Natural killer cell treated with Interleukin-12 subunit alpha and Interleukin-12 subunit beta and Interleukin-15 and Interleukin-18, amount 100 ng/mL, for 72 hours (primary cell): ENCODE data around the gene LGR4. TPM values are rescaled to one million over a fixed set of nuclear protein-coding genes. Genes with fewer than 3 reads are reported as not detected.

Source experiments
- ATAC-seq, 2 donors: fragments of 150-1000 bp; cut with Tn5 transposase in 1 of 2; sonication (Bioruptor Pico), chemical (Tn5 transposase) in 1 of 2; 2 replicates each; pipeline ENCODE4 v1.10.0; 2021
- DNase-seq: peaks from one replicate; pipeline ENCODE4 v3.0.0; 2022; ENCODE audit warnings: low spot score
- H3K27ac Mint-ChIP-seq, 2 donors: 1 replicate in 1 of 2; 2 replicates in 1 of 2; pipeline ENCODE4 v1.8.0; 2022; ENCODE audit warnings: mixed read lengths in 2 of 2, mild to moderate bottlenecking in 1 of 2, moderate library complexity in 1 of 2
- H3K27me3 Mint-ChIP-seq, 2 donors: 1 replicate in 1 of 2; 2 replicates in 1 of 2; pipeline ENCODE4 v1.8.0; 2022; ENCODE audit warnings: mixed read lengths in 2 of 2
- H3K36me3 Mint-ChIP-seq: one replicate; pipeline ENCODE4 v1.8.0; 2022; ENCODE audit warnings: mixed read lengths
- H3K4me1 Mint-ChIP-seq, 2 donors: 1 replicate in 1 of 2; 2 replicates in 1 of 2; pipeline ENCODE4 v1.8.0; 2022; ENCODE audit warnings: low read depth in 2 of 2, mixed read lengths in 2 of 2, mild to moderate bottlenecking in 1 of 2
- H3K4me3 Mint-ChIP-seq: one replicate; pipeline ENCODE4 v1.8.0; 2022; ENCODE audit warnings: mixed read lengths
- H3K9me3 Mint-ChIP-seq: 2 replicates; pipeline ENCODE4 v1.8.0; 2022; ENCODE audit warnings: mixed read lengths
- total RNA-seq, 2 donors: library from RNA; stranded (reverse); gene quantifications; one replicate each; pipeline ENCODE4 v1.2.3, GENCODE V29; 2022

LGR4 gene
- total RNA-seq, 2 donors from 2014 or later: 0.05 TPM; not detected in 1

DNA sequence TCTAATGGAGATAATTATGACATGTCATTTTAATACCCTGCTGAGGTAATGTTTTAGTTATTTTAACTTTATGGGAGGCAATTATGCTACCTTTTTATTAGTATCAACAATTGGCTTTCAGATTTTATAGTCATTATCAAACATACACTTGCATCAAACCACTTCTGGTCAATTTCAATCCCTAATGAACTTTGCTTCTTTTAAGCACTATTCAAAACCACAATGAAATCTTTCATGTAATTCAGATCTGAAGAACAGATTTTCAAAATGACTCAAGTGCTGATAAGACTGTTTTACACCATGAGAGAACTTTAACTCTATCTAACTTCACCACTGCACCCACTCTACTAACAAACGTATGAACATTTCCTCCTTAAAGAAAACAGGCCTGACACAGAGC lies 83.7 kb downstream of the LGR4 start:
- H3K36me3 Mint-ChIP-seq: no peaks in the 10 kb centered on the region
- H3K27me3 Mint-ChIP-seq: peaks cover 3 to 9% of the 10 kb centered on the region in 2 donors
- H3K4me1 Mint-ChIP-seq: no peaks in the 10 kb centered on the region
- ATAC-seq: no peak
- H3K4me3 Mint-ChIP-seq: no peak overlapping the region
- H3K9me3 Mint-ChIP-seq: no peaks in the 10 kb centered on the region
- DNase-seq: no peak
- no peak overlapping the region for H3K27ac Mint-ChIP-seq

DNA sequence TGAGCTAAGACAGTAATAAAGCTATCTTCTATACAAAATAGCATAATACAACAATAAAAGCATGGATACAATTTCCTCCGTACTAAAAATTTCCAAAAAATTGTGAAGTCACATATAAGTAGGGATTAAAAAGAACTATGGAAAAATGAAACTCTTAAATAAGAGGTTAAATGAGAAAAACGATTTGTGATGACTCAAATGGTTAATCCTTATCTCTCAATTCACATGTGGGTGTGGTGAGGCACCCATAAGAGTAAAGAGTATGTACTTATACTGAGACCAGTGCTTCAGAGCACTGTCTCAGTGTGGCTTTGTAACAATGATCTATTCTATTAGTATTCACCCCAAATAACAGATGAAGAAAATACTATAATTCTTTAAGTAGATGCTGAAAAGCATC lies 84.6 kb downstream of the LGR4 start:
- Mint-ChIP-seq H3K27ac (no peak overlapping the region), H3K4me3 (no peak overlapping the region), H3K27me3 (peaks cover 3 to 9% of the 10 kb centered on the region in 2 donors), H3K9me3 (no peaks in the 10 kb centered on the region), H3K4me1 (no peaks in the 10 kb centered on the region), H3K36me3 (no peaks in the 10 kb centered on the region)
- no peak for ATAC-seq
- no peak for DNase-seq

DNA sequence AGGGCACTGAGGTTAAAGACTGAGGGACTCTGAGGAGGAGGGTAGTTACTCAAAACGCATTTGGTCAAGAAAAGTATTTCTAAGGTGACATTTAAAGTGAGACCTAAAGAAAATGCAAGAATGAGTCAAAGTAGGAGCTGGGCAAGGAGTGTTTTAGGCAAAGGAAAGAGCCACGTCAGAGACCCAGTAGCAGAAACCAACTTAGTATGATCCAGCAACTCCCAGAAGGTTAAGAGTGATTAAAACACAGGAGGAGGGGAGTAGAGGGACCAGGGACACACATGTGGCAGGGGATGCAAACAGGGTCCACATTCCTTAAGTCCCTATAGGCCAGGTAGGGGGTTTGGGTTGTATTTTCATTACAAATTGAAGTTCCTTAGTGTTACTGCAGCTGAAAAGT lies 85.2 kb downstream of the LGR4 start:
- ATAC-seq (peak in 1 of 2 donors; percentile 27), DNase-seq (no peak)
- Mint-ChIP-seq H3K27ac (no peak overlapping the region), H3K27me3 (peaks cover 3 to 9% of the 10 kb centered on the region in 2 donors), H3K9me3 (no peaks in the 10 kb centered on the region), H3K4me1 (no peaks in the 10 kb centered on the region), H3K4me3 (no peak overlapping the region), H3K36me3 (no peaks in the 10 kb centered on the region)

DNA sequence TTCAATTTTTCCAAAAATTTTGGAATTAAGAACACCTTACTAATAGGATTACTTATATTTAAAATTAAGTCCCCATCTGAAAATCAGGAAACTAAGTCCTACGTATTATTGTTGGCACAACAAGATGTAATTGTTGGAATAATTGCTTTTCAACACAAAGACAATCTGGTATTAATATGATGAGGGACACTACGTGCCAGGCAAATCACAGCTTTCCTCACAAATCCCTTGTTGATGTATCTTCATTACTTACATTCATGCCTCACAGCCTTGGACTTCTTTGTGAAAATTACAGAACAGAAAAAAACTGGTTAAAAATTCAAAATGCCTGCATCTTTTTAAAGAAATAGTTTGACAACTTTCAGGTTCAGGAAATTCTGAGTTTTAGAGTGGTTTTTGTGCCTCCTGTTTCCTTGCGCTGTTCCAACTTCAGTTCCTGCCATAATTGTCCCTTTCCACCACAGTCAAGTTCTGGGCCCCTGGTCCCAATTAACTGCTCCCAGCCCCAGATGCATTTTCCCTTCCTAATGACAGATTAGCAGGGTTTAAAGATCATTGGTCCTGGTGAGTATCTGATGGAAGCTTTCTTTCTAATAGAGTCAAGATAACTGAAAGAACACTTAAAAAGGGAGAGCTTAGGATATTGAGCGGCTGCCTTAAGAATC lies 86.3 kb downstream of the LGR4 start:
- DNase-seq: no peak
- no peaks in the 10 kb centered on the region for H3K9me3 Mint-ChIP-seq
- no peak for ATAC-seq
- no peaks in the 10 kb centered on the region for H3K4me1 Mint-ChIP-seq
- H3K4me3 Mint-ChIP-seq: no peak overlapping the region
- no peaks in the 10 kb centered on the region for H3K36me3 Mint-ChIP-seq
- H3K27me3 Mint-ChIP-seq: peaks cover 3 to 9% of the 10 kb centered on the region in 2 donors
- no peak overlapping the region for H3K27ac Mint-ChIP-seq

DNA sequence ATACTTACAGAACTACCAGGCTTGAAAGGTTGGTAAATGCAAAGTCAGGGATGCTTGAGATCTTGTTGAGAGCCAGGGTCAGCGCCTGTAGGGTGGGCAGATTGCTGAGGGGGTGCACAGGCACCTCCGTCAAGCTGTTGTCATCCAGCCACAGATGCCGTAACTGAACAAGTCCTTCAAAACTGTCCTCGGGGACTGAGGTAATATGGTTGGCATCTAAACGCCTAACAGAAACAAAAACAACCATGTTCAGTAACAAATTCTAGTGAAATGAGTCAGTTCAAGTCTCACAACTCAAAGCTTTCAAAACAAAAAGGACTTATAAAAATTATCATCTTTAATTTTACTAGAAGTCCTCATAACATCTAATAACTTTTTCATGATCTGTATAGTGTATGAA lies 87.3 kb downstream of the LGR4 start:
- DNase-seq: no peak
- no peak overlapping the region for H3K27ac Mint-ChIP-seq

DNA sequence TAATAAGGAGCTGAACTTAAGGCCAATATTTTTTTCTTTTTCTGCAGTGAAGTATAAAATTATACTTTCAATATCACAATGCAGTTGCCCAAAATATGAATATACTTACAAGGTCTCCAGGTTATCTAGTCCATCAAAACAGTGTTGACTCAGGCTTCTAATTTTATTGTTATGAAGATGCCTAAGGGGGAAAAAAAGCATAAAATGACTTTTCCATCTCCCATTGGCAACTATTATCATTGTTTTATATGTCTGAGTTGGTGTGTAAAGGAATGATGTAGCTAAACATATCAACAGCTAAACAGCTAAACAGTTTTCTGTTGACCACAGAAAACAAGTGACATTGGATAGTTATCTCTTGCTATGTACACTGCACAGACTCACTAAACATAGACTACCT lies 88.4 kb downstream of the LGR4 start:
- Mint-ChIP-seq H3K36me3 (no peaks in the 10 kb centered on the region), H3K9me3 (no peaks in the 10 kb centered on the region), H3K4me1 (no peaks in the 10 kb centered on the region), H3K27ac (no peak overlapping the region), H3K27me3 (peaks cover 7 to 19% of the 10 kb centered on the region in 2 donors), H3K4me3 (no peak overlapping the region)
- no peak for DNase-seq
- ATAC-seq: no peak

More for the DNA sequence above, 87.3 kb downstream of the LGR4 start:
- Mint-ChIP-seq H3K27me3 (peaks cover 3 to 9% of the 10 kb centered on the region in 2 donors), H3K9me3 (no peaks in the 10 kb centered on the region), H3K4me1 (no peaks in the 10 kb centered on the region), H3K36me3 (no peaks in the 10 kb centered on the region), H3K4me3 (no peak overlapping the region)
- ATAC-seq: no peak

DNA sequence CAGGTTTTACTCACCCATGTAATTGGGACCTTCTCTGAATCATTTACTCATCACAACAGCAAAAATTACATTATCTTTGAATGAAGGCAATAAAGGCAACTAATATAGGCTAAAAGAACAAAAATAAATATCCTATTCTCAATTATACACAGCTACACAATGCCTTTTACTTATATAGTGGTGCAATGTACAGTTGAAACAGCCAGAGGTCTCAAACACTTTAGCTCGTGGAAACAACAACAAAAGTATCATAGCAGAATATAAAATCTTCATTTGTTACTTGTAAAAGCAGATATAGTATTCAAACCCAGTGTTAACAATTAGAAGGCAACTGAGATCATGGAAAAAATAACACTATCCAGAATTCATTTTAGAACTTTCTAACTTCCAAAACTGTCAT lies 88.9 kb downstream of the LGR4 start:
- Mint-ChIP-seq H3K4me1 (no peaks in the 10 kb centered on the region), H3K27me3 (peaks cover 10 to 19% of the 10 kb centered on the region in 2 donors), H3K4me3 (no peak overlapping the region), H3K36me3 (no peaks in the 10 kb centered on the region), H3K27ac (no peak overlapping the region), H3K9me3 (no peaks in the 10 kb centered on the region)
- no peak for DNase-seq
- ATAC-seq: no peak

DNA sequence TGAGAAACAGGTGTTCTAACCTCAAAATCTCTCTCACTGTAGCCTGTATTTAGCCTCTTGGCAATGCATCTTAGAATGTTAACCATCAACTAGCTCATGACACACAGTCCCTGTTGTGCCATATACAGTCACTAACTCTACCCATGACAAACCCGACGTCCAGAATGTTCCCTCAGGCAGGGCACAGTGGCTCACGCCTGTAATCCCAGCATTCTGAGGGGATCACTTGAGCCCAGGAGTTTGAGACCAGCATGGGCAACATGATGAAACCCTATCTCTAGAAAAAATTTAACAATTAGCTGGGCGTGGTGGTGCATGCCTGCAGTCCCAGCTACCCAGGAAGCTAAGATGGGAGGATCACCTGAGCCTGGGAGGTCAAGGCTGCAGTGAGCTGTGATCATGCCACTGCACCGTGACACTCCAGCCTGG lies 91.3 kb downstream of the LGR4 start:
- no peak overlapping the region for H3K4me3 Mint-ChIP-seq
- DNase-seq (no peak), ATAC-seq (no peak)
- H3K27ac Mint-ChIP-seq: no peak overlapping the region
- peaks cover 10 to 18% of the 10 kb centered on the region in 2 donors for H3K27me3 Mint-ChIP-seq
- H3K4me1 Mint-ChIP-seq: no peaks in the 10 kb centered on the region
- H3K36me3 Mint-ChIP-seq: no peaks in the 10 kb centered on the region
- H3K9me3 Mint-ChIP-seq: no peaks in the 10 kb centered on the region

DNA sequence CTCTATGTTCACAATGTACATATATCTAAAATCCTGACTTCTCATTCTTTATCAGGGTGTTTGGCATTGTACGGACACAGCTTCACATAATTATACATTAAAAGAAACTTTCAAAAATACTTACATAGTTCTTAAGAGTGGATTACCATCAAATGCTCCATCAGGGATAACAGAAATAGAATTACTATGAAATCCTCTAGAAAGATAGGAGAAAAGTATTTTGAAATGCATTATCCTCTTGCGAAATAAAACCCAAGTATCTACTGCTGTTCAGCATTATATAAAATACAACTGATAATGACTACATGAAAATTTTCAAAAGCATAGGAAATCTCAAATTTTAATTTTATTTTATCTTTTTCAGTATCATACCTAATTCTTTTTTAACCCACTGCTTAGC lies 91.8 kb downstream of the LGR4 start:
- H3K4me3 Mint-ChIP-seq: no peak overlapping the region
- no peak overlapping the region for H3K27ac Mint-ChIP-seq
- no peak for DNase-seq
- ATAC-seq: no peak
- H3K27me3 Mint-ChIP-seq: peaks cover 12 to 23% of the 10 kb centered on the region in 2 donors
- H3K36me3 Mint-ChIP-seq: no peaks in the 10 kb centered on the region
- no peaks in the 10 kb centered on the region for H3K9me3 Mint-ChIP-seq
- no peaks in the 10 kb centered on the region for H3K4me1 Mint-ChIP-seq

DNA sequence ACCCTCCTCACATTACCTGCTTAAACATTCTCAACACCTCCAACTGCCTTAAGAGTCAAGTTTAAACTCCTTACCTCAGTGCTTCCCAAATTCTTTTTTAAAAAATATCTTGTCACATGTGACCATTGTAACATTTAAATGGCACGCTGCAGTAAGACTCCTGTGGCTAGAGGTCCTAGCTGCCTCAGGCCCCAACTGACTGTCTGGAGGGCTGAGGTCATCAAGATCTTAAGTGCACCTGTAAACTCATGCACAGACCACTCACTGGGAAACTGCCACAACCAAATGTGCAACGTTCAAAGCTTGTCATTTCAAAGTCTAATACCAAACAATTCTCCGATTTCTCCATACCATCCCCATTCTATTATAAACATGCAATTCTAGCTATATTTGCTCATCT lies 93.1 kb downstream of the LGR4 start:
- H3K4me1 Mint-ChIP-seq: no peaks in the 10 kb centered on the region
- peaks cover 12 to 23% of the 10 kb centered on the region in 2 donors for H3K27me3 Mint-ChIP-seq
- H3K4me3 Mint-ChIP-seq: no peak overlapping the region
- ATAC-seq (no peak), DNase-seq (no peak)
- H3K27ac Mint-ChIP-seq: no peak overlapping the region
- no peaks in the 10 kb centered on the region for H3K9me3 Mint-ChIP-seq
- H3K36me3 Mint-ChIP-seq: no peaks in the 10 kb centered on the region

DNA sequence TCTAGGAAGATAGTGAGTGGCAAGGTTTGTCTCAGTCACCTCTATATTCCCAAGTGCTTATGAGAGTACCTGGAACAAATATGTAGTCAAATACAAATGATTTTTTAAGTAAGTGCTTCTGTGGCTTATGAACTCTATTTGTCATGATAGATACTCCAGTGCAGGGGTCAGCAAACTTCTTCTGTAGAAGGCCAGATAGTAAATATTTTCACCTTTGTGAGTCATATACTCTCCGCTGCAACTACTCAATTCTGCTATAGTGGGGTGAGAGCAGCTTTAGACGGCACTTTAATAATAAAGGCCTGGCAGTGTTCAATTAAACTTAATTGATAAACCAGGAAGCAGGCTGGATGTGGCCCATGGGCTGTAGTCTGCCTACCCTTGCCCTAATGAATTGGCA lies 97.2 kb downstream of the LGR4 start:
- peaks cover 12 to 23% of the 10 kb centered on the region in 2 donors for H3K27me3 Mint-ChIP-seq
- no peaks in the 10 kb centered on the region for H3K36me3 Mint-ChIP-seq
- no peak overlapping the region for H3K27ac Mint-ChIP-seq
- H3K4me3 Mint-ChIP-seq: no peak overlapping the region
- DNase-seq (no peak), ATAC-seq (no peak)
- H3K9me3 Mint-ChIP-seq: no peaks in the 10 kb centered on the region
- H3K4me1 Mint-ChIP-seq: no peaks in the 10 kb centered on the region

DNA sequence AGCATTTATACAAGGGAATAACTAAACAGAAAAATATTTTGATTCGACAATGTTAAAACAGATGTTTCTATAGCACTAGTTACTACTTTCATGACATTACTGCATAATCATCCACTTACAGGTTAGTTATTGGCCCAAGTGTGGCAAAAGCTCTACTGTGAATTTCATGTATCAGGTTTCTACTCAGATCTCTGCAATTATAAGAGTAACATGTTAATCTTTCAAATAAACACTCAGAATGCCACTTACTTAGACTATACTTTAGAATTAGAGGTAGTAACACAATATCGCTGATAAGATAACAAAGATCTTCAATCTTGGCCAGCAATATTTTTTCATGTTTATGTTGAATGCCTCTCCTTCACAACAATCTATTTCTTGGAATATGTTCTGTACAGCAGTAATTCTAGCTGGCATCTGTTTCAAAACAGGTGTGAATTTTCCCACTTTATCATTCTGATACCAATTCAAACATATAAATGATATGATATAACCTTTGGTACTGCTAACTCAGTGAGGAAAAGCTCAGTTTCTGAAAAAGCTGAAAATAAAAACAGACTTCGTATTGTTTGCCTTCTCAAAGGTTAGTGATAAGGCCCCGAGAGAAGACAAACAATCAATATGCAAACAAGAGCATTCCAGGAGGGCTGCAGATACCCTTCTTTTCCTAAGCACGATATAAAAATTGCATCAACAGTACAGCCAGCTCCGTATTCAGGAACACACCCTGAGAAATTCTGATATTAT lies 98.6 kb downstream of the LGR4 start:
- no peak for ATAC-seq
- no peaks in the 10 kb centered on the region for H3K9me3 Mint-ChIP-seq
- no peak overlapping the region for H3K4me3 Mint-ChIP-seq
- no peak overlapping the region for H3K27ac Mint-ChIP-seq
- peaks cover 6 to 14% of the 10 kb centered on the region in 2 donors for H3K27me3 Mint-ChIP-seq
- DNase-seq: no peak
- no peaks in the 10 kb centered on the region for H3K4me1 Mint-ChIP-seq
- no peaks in the 10 kb centered on the region for H3K36me3 Mint-ChIP-seq

DNA sequence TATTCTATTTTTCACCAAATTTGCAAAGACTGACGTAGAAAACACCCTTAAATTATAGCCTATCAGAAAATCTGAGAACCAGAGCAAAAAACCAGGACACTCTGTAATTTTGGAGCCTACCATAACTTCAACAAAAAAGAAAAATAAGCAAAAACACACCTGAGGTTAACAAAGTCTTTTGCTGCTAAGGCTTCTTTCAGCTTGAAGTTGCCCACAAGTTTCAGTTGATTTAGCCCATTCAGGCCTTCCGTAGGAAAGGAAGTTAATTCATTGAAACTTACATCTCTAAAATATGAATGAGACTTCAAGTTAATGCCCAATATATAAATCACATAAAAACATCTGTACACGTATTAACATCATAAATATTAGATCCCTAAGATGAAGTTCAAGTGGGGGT lies 99.2 kb downstream of the LGR4 start:
- no peak overlapping the region for H3K27ac Mint-ChIP-seq
- H3K4me3 Mint-ChIP-seq: no peak overlapping the region
- no peaks in the 10 kb centered on the region for H3K4me1 Mint-ChIP-seq
- DNase-seq (no peak), ATAC-seq (no peak)
- H3K9me3 Mint-ChIP-seq: no peaks in the 10 kb centered on the region
- peaks cover 5 to 14% of the 10 kb centered on the region in 2 donors for H3K27me3 Mint-ChIP-seq
- no peaks in the 10 kb centered on the region for H3K36me3 Mint-ChIP-seq

DNA sequence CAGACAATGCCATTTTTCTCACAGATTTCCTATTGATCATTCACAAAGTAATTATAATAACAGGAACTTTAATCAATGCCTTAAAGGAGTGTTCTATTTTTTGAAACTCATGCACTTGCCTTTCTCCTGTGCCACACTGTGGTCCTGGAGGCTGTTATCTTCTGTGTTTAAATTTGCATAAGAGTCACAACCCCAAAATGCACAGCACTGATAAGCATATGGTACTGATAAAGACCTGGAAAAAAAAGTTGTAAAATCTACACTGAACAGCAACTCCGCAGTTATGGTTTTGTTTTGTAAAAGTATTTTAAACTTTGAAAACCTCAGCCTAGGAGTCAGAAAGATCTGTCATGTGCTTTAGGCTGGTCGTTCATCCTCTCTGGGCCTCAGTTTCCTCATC lies 100.4 kb downstream of the LGR4 start:
- Mint-ChIP-seq H3K4me1 (no peaks in the 10 kb centered on the region), H3K9me3 (no peaks in the 10 kb centered on the region), H3K27me3 (peaks cover 5 to 14% of the 10 kb centered on the region in 2 donors), H3K27ac (no peak overlapping the region), H3K36me3 (no peaks in the 10 kb centered on the region), H3K4me3 (no peak overlapping the region)
- ATAC-seq: no peak
- no peak for DNase-seq
